SKM-1 (cell line): ENCODE measurements around the gene SNX18.
"Not testable (repeated sequence)": the region's sequence is repeated elsewhere in the genome, so short reads cannot be mapped to it uniquely, and the experiment has no call there.

Experiments
- DNase-seq: peaks from one replicate; lab custom pipeline; 2025; ENCODE audit not compliant: unreplicated experiment; lab: John Stamatoyannopoulos, UW

SNX18 gene

GRCh38 chr5:54518818-54519508, 1.4 kb downstream of the SNX18 start:
- DNase-seq: no peak

- no peak for DNase-seq
These were observed 1.9 kb downstream of the SNX18 start for GRCh38 chr5:54519509-54519876.

- DNase-seq: peak; percentile 60
These were observed 2.9 kb downstream of the SNX18 start for GRCh38 chr5:54520438-54520846.

GRCh38 chr5:54520940-54521339, 3.4 kb downstream of the SNX18 start:
- no peak for DNase-seq

GRCh38 chr5:54521856-54522479, 4.4 kb downstream of the SNX18 start:
- DNase-seq: no peak

- DNase-seq: no peak
These were observed 6.0 kb downstream of the SNX18 start for GRCh38 chr5:54523534-54523933.

- no peak for DNase-seq
These were observed 6.5 kb downstream of the SNX18 start for GRCh38 chr5:54524082-54524481.

GRCh38 chr5:54524704-54525103, 7.1 kb downstream of the SNX18 start:
- no peak for DNase-seq

- DNase-seq: no peak
These were observed 7.7 kb downstream of the SNX18 start for GRCh38 chr5:54525261-54525660.

GRCh38 chr5:54525692-54526091, 8.1 kb downstream of the SNX18 start:
- DNase-seq: no peak

GRCh38 chr5:54526604-54527288, 9.2 kb downstream of the SNX18 start:
- no peak for DNase-seq

- DNase-seq: no peak
These were observed 11.2 kb downstream of the SNX18 start for GRCh38 chr5:54528633-54529209.

GRCh38 chr5:54529565-54529964, 12.0 kb downstream of the SNX18 start:
- DNase-seq: no peak

- DNase-seq: no peak
These were observed 14.0 kb downstream of the SNX18 start for GRCh38 chr5:54531546-54531945.

- no peak for DNase-seq
These were observed 16.1 kb downstream of the SNX18 start for GRCh38 chr5:54533541-54534190.

- no peak for DNase-seq
These were observed 16.8 kb downstream of the SNX18 start for GRCh38 chr5:54534191-54535004.

GRCh38 chr5:54535149-54535844, 17.7 kb downstream of the SNX18 start:
- no peak for DNase-seq

GRCh38 chr5:54536375-54536774, 18.8 kb downstream of the SNX18 start:
- DNase-seq: not testable (repeated sequence)

GRCh38 chr5:54536861-54537260, 19.3 kb downstream of the SNX18 start:
- DNase-seq: not testable (repeated sequence)

- DNase-seq: no peak
These were observed 20.2 kb downstream of the SNX18 start for GRCh38 chr5:54537725-54538124.
